Measurements from ENCODE around the gene KCNIP2.
"Not testable (repeated sequence)": the region's sequence is repeated elsewhere in the genome, so short reads cannot be mapped to it uniquely, and the experiment has no call there.

The KCNIP2 gene

DNA sequence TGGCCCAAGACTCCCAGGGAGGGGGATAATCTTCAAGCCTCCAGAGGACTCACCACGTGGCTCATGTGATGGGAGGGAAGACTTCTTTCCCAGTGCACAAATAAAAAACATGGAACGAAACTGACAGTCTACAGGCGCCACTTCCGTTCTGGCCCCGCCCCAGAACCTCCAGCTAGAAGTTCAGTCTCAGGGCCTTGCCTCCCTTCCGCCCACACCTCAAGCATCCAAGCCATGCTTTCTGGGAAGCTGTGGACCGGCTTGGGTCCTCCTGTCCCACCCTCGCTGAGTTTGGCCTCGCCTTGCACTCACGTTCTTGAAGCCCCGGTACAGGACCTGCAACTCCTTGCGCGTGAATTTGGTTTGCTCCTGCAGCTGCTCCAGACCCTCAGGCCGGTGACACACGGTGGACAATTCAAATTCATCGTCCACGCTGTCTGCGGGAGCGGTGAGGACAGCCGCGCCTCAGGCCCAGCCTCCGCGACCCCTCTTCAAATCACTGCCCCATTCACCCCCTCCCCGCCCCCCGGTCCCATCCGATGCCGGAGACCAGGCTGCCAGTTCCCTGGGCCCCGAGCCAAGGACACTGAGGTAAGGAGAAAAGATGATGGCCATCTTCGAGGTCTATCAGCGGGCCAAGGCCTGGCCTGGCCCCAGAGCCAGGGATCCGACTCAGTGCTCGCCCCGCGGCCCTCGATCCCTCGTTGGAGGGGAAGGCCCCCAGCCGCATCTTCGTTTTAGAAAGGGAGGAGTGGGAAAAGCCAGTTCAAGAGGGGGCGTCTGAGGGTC is 14.6 kb downstream of the KCNIP2 start:
- DNase-seq = no peak

DNA sequence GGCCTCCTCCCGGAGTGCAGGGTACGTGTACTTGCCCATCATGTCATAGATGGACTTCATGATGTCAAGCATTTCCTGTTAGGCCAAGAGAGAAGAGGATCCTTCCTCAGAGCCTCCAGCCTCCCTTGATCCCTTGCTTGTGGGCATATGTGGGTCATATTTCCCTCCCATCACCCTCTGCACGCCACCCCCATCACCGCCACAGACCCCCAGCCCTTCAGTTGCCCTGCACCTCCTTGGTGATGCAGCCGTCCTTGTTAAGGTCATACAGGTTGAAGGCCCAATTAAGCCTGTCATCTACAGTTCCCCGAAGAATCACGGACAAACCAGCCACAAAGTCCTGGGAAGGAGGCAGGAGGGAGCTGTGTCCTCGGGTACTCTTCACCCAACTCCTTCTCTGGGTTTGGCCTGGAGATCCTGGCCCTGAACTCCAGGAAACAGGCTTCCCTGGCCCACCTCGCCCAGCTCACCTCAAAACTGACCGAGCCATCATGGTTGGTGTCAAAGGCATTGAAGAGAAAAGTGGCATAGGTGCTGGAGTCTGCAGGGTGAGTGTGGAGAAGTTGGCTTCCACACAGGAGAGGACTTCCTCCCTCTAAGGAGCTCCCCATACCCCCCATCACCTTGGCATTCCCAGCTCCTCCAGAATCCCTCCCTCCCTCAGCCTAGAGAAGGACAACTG is 15.5 kb downstream of the KCNIP2 start:
- DNase-seq = no peak

DNA sequence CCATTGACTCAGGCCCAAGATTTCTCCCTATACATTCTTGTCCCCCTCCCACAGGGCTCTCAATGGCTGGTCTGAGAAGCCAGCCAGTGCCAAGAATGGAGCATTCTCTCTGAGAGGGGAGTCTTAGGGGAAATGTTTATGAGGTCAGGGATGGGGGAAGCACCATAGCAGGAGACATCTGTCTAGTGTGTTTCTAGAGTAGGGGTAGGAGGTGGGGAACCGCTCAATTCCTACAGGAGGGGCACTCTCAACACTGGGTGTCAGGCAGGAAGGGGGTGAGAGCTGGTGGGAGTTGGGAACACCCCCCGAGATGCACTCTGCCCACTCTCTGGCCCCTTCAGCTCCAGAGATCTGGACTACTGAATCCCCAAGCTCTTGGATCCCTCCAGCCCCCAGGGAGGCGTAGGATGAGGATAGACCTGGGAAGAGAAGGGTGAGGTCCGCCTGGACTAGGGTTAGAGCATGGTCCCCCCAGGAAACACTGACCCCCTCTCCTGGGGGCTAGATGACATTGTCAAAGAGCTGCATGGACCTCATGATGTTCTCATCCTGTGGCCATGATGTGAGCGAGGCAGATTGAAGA is 16.7 kb downstream of the KCNIP2 start:
- DNase-seq = no peak

DNA sequence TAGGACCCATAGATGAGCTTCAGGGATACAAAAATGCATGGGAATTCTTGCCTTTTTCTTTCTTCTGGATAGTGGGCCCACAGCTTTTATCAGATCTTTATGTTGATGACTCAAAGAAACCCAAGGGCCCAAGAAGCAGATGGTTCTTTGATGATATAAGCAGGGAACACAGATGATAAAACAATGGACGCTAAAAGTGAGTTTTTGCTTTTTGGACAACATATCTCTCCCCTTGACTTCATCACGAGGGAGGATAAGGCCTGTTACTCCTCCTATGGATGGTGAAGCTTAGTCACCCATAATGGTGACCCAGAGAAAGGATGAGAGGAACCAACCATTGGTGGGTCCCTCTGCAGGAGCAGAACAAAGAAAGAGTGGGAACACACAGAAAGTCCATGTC is 18.9 kb downstream of the KCNIP2 start:
- DNase-seq = no peak

DNA sequence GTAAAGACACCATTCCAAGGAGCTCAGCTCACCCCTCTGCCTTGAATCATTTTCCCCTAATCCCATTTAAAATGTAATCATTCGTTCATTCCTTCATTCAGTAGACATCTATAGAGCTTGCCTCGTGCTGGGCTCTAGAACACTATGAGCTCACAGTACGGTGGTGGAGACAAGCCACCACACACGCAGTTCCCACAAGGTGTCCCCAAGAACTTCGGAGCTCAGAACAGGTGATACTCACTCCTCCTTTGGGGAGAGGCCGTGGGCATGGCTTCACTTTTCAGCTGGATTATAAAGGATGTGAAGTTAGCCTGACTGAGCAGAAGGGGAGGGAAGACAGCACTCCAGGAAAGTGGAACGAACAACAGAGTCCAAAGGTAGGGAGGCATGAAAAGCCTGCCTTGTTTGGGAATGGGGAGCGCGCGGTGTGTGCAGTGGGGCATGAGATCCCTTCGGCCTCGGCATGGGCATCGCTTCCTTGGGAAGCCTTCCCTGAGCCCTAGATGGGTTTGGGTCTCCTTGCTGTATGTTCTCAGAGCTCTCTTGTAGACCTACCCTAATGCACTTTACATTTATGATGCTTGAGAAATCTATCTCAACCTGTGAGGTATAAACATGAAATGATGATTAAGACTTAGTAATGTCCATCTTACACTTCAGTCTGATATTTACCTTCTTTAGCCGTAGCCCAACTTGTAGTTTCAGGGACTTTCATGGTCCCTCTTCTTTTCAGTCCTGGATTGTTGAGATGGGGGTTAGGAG is 24.5 kb downstream of the KCNIP2 start:
- peak in 4 of 14 donors; percentile 55 to 64 (median 60) for DNase-seq

DNA sequence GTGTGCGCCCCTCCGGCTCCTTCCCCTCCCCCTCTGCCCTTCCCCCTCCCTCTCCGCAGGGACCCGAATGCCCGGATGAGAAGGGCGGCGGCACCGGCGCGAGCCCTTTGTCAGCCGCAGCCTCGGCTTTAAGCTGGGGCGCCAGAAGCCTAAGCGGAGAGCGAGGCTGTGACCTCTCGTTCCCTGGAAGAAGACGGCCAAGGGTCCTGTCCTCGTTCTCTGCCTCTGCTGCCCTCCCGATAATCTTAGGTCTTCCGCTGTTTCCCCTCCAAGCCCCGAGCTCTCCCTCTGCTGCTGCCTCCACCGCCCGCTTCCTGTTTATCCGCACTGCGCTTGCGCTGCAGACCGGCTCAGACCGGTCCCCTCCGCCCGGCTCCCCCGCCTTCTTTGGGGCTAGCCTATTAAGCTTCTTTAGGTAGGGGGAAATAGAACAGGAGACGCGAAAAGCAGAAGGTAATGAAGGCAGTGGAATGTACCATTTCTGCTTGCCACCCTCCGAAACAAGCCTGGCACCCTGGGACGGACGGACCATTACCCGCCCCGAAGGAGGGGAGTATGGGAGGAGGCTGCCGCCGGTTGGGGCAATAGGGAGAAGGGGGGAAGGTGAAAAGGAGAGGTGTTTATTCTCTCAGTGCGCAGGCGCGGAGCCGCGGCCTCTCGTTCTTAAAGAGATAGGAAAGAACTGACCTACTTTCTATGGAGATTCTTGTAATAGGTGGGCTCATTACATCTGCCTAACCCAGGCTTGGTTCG is 25.3 kb downstream of the KCNIP2 start, which contains the start of gene OGA:
Gene OGA (minus strand): TSS at position 326 of the 753 bp plus-strand sequence. CDS start 422 bp downstream, outside the sequence.
- peak; percentile 83 to 100 (median 97) for DNase-seq

DNA sequence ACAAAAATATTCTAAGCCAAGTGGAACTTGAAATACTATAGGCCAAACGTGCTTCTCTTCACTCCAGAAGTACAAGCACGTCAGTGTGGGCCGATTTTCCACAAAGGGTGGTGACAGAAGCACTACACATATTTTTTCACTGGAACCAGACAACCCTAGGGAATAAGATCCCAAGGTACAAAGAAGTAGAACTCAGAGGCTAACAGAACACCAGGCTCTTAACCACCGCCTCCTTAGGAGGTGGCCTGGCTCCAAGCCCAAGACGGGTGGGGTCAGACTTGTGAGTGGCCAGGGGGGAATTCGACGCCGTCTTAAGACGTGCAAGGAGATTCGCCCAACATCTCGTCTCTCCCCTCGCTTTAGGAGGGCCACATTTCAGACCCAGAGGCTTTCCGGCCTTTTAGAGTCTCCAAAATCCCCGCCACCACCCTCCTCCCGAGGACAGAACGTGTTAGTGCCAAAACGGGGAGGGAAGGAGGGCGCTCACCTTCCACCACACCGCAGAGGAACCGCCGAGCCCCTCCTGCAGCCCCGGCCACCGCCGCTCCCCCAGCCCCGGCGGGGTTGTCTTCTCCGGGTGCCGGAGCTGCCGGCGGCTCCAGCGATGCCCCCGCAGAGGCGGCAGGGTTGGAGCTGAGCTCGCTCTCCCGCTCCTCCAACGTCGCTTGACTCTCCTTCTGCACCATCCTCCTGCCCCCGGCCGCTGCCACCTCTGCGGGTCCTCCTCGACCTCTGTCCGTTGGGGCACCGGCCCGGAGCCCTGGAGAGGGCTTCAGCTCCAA is 26.1 kb downstream of the KCNIP2 start:
- peak in 11 of 14 donors; percentile 34 to 69 (median 52) for DNase-seq

DNA sequence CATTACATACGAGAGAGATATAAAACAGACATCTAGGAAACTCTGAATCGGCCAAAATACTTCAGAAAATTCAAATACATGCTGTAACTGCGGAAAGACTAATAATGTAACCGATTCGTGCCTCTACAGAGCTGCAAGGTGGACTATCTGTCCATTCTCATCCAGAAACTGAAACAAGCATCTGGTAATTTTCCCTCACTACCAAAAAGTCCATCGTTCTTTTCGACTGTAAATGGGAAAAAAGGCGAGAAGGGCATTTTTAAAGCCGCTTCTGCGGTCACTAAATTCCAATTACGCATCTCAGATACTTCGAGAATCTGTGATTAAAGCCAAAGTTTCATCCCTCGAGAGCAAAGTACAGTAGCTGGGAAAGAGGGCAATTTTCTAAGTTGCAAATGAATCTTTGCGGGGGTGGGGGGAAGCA is 26.7 kb downstream of the KCNIP2 start:
- DNase-seq = no peak

DNA sequence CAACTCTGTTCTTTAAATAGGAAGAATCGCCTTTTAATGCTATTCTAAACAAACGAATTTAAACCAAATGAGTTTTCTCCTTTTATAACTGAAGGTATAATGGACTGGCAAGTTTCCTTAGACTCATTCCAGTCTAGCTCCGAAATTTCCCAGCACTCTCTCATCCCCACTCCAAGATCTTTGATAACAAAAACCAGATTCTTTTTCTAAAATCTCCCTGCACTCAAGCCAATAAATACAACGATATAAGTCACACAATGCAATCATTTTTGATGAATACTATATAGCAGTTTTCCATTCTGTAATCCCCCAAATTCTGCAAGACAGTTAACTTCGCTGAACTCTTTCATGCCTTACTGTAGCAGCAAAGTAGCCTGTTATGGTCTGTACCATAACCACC is 27.2 kb downstream of the KCNIP2 start:
- DNase-seq = no peak

DNA sequence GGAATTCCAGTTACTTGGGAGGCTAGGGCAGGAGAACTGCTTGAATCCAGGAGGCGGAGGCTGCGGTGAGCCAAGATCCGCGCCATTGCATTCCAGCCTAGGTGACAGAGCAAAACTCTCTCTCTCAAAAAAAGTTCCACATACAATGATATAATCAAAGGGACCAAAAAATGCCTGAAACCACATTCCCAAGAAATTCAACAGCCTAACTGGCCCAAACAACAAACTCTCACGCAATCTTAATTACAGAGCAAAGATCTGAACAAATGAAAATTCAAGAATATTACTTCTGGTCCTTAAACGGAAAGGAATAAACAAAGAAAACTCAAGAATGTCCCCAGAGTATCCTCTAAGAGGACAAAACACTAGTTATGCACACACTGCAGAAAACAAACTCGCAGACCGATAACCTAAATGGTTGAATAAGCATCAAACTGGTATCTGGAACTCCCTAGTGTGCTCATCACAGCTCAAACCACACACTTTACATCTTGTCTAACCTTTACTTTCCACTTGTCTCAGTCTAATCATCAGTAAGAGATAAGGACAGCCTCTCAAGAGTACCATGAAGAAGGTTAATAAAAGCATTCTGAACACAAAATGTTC is 29.0 kb downstream of the KCNIP2 start:
- DNase-seq = peak in 1 of 14 donors; percentile 15

DNA sequence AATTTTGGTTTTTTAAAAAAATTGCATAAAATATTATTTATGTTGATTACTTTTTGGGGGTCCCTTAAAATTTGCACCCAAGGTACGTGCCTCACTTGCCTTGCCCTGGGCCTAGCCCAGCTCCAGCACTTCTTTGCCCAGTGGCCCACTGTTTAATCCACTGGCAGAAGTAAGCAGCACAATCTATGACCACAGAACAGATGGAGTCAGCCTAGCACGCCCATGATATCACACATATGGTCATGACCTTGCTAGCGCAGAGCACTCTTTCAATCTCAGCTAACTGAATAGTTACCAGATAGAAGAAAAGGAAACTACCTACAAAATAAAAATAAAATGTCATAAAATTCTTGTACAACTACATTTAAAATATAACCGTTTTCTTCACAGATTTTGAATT is 31.0 kb downstream of the KCNIP2 start:
- peak in 1 of 14 donors; percentile 13 for DNase-seq

DNA sequence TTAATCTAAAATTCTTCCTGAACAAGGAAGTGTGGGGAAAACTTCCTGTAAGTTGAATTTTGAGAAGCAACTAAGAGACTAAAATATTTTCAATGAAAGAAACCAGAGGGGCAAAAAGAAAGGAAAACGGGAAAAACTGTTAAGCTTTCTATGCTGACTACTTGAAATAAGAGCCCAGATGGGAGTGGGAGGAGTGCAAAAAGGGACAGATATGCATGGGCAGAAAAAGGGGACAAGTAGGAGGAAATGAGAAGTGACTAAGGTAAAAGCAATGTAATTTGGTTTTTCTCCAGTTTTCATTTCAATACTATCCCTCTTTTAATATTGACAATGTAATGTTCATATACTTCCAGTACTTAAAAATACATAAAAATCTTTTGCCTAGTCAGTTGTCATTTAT is 36.4 kb downstream of the KCNIP2 start:
- DNase-seq = no peak

DNA sequence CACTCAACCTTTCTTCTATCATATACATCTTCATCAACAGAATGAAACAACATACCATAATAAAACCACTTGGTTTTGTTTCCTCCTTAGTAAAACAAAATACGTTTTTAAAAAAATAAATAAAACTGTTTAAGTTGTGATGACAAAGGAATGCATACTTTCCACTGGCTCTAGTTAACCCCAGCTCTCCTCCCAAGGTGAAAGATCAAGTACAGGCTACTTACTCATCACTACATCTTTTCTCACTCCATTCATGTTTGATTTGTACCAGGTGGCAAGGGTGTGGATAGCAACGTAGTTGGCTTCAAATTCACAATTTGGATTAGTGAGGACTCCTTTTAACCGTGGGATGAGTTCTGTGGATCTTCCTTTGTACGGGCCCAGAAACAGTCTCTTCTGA is 40.1 kb downstream of the KCNIP2 start:
- no peak for DNase-seq

DNA sequence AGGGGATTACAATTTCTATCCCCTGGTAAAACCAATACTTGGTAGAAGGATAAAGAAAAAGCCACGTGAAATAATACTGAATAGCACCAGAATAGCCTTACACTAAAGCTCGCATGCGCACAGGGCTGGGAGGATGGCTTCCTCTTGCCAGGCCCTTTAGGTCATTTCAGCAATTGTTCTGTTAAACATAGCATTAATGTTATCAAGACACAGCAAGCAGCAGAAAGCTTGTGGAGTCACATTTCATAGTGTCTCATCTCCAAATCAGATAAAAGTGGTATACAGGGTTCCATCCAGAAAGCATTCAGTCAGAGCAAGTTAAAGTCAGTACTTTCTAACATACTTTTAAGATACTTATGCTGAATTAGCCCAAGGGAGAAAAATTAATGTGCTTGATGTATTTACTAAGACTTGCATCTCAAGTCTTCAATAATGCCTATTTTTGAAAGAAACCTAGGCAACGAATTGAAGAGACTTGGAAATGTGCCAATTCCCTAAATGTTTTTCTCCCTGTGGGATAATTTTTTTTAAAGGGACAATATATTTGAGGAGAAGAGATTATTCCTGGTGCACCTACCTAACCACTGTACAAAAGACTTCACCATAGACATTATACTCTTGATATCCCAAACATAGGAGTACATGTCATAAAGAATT is 46.1 kb downstream of the KCNIP2 start:
- no peak for DNase-seq

DNA sequence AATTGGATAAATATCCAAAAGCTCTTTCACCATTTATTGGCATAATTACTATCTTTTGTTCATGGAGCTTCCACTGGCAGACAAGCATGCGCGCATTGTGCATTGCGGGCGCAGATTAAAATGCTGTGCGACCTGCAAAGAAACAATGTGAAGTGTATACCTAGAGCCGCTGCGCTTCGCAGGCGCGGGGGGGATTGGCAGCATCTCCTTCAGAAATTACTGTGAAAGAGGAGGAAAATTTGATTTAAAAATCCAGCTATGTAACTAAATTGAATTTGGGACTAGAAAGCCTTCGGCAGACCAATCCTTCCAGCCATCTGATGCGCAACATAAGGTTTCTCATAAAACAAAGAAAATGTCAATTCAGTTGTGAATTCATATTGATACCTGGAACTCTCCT is 50.1 kb downstream of the KCNIP2 start:
- DNase-seq = no peak

DNA sequence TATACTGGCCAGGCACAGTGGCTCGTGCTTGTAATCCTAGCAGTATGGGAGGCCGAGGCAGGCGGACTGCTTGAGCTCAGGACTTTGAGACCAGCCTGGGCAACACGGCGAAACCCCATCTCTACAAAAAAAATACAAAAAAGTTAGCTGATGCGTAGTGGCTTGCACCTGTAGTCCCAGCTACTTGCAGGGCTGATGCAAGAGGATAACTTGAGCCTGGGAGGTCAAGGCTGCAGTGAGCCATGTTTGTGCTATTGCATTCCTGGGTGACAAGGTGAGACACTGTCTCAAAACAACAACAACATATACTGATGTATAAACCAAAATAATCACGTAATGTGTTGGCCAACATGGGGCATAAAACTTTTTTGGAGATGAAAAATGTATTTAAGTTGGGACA is 53.9 kb downstream of the KCNIP2 start:
- no peak for DNase-seq

DNA sequence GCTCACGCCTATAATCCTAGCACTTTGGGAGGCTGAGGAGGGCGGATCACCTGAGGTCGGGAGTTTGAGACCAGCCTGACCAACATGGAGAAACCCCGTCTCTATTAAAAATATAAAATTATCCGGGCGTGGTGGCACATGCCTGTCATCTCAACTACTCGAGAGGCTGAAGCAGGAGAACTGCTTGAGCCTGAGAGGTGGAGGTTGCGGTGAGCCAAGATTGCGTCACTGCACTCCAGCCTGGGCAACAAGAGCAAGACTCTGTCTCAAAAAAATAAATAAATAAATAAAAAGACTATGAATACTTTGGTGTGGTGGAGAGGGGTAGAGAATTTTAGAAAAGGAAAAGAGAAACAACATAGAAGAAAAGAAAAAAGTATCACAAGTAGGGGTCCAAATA is 54.4 kb downstream of the KCNIP2 start:
- not testable (repeated sequence) for DNase-seq

DNA sequence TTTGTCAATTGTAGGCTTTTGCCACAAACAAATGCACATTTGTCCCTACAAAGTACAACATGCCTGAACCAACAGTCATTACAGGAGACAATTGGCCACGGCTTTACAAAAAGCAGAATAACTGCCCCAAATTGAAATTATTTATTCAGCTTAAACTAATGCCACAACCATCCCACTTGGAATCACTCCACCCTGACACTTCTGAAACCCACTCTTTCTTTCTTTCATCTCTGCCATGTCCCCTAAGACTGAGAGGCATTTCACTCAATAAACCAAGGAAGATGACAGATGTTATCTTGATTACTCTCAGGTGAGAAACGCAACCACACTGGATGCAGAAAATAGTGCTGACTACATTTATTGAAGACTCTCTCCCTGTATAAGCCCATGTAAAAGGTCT is 57.8 kb downstream of the KCNIP2 start:
- no peak for DNase-seq

DNA sequence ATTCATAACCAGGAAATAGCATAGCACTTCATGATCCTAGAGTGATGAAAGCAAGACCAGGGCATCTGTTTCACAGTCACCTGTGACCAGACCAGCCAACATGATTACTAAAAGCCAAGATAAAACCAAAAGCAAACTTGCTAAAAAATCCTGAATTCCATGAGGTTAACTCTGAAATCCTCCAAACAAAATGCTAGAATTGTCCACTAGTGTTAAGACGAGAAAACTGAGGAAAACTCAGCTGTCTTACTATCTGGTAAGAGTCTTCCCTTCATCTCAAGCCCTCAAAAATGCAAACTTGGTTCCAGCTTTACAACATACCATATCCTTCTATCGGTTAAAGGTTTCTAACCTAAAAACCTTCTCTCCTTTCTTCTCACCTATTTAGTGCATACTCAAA is 59.0 kb downstream of the KCNIP2 start:
- DNase-seq = no peak

DNA sequence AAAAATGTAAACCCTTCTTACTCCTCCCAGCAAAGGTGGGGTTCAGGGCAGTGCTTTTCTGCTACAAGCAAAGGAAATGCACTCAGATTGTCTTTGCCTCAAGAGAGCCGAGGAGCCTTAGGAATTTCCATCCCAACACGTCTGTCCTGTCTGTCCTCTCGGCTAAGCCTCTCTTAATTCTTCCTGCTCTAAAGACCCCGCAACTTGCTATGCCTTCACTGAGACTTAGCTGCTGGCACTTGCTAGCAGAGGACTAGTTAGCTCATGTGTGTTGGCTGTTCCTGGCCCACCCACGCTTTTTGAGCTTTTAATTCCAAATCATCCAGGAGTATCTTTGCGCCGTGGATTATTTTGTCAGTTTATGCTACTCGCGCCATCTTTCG is 59.9 kb downstream of the KCNIP2 start:
- no peak for DNase-seq

Measured in C1 segment of cervical spinal cord (tissue), 14 donors.